B cell (primary cell): ENCODE results near the gene LRIT1. TPM values are rescaled to one million over a fixed set of nuclear protein-coding genes. Genes with fewer than 3 reads are reported as not detected.

Experiments used
- ATAC-seq: fragments of 200-7000 bp; cut with Tn5 transposase; one replicate; pipeline ENCODE4 v1.10.0; 2021; ENCODE audit warnings: low read depth, mild to moderate bottlenecking, moderate number of reproducible peaks, moderate library complexity
- CTCF ChIA-PET: fragments of 350-600 bp; sonication (Branson Sonifier 250); formaldehyde crosslinking; loops from one replicate; lab custom pipeline; 2021; ENCODE audit warnings: antibody characterized with exemption, inconsistent platforms; lab: Charles Lee
- POLR2A ChIA-PET: fragments of 350-600 bp; sonication (Branson Sonifier 250); formaldehyde crosslinking; loops from one replicate; lab custom pipeline; 2021; ENCODE audit warnings: antibody characterized with exemption; lab: Charles Lee
- DNase-seq: peaks from one replicate; pipeline ENCODE4 v3.0.0; 2013
- H2AFZ ChIP-seq: 2 replicates; pipeline ENCODE4 v1.6.1; 2012; ENCODE audit warnings: mild to moderate bottlenecking, low read depth, low read length; ENCODE audit not compliant: insufficient read depth, poor library complexity, severe bottlenecking
- H3K27ac ChIP-seq, 2 donors: 1 replicate in 1 of 2; 2 replicates in 1 of 2; pipeline ENCODE4 v1.5.1; 2012 to 2013; ENCODE audit warnings: low read length in 2 of 2, mild to moderate bottlenecking in 2 of 2, moderate library complexity in 1 of 2
- H3K27me3 ChIP-seq, 4 experiments: fragments of 200-600 bp in 1 of 4; sonication (generic) in 1 of 4; replicated peaks in 1 of 4; 1 replicate in 2 of 4; 2 replicates in 2 of 4; pipeline versions ENCODE4 v1.6.1 to v1.7.0; 2013 to 2016; ENCODE audit warnings: low read length in 3 of 4, mild to moderate bottlenecking in 2 of 4, mixed read lengths in 1 of 4, moderate library complexity in 1 of 4; ENCODE audit not compliant: insufficient read depth in 4 of 4, control insufficient read depth in 3 of 4; ENCODE audit errors: control extremely low read depth in 1 of 4
- H3K36me3 ChIP-seq, 2 experiments: replicated peaks in 1 of 2; 1 replicate in 1 of 2; 2 replicates in 1 of 2; pipeline versions ENCODE4 v1.6.1 to v1.7.1; 2013; ENCODE audit warnings: low read length in 1 of 2; ENCODE audit not compliant: insufficient read depth in 2 of 2, control insufficient read depth in 1 of 2; ENCODE audit errors: control extremely low read depth in 1 of 2, extremely low read depth in 1 of 2
- H3K4me1 ChIP-seq, 2 donors: fragments of 200-600 bp in 1 of 2; sonication (generic) in 1 of 2; 1 replicate in 1 of 2; 2 replicates in 1 of 2; pipeline versions ENCODE4 v1.5.1 to v1.6.1; 2013 to 2017; ENCODE audit warnings: low read length in 2 of 2; ENCODE audit not compliant: control insufficient read depth in 2 of 2, insufficient read depth in 2 of 2
- H3K4me2 ChIP-seq: replicated peaks from 2 replicates; pipeline ENCODE3; 2012; ENCODE audit warnings: mild to moderate bottlenecking, low read depth, low read length; ENCODE audit not compliant: poor library complexity, severe bottlenecking
- H3K4me3 ChIP-seq, 5 experiments: fragments of 200-600 bp in 1 of 5; sonication (generic) in 1 of 5; 1 replicate in 3 of 5; 2 replicates in 2 of 5; pipeline versions ENCODE4 v1.5.1 to v1.7.0; 2011 to 2016; ENCODE audit warnings: low read length in 4 of 5, mild to moderate bottlenecking in 4 of 5, low read depth in 2 of 5, control low read depth in 1 of 5, moderate library complexity in 1 of 5; ENCODE audit not compliant: insufficient read depth in 1 of 5; ENCODE audit errors: control extremely low read depth in 1 of 5, extremely low read depth in 1 of 5
- H3K79me2 ChIP-seq: fragments of 200-600 bp; sonication (generic); one replicate; pipeline ENCODE4 v1.6.0; 2016; ENCODE audit warnings: low read length; ENCODE audit not compliant: control insufficient read depth, insufficient read depth
- H3K9ac ChIP-seq: fragments of 200-600 bp; sonication (generic); 2 replicates; pipeline ENCODE4 v1.6.1; 2017; ENCODE audit warnings: mild to moderate bottlenecking, low read length, moderate library complexity
- H3K9me3 ChIP-seq, 3 donors: one replicate each; pipeline versions ENCODE4 v1.6.1 to v1.7.1; 2013; ENCODE audit warnings: low read length in 2 of 3; ENCODE audit not compliant: control insufficient read depth in 2 of 3, insufficient read depth in 1 of 3; ENCODE audit errors: control extremely low read depth in 1 of 3
- H4K20me1 ChIP-seq: 2 replicates; pipeline ENCODE4 v1.6.0; 2012; ENCODE audit warnings: mild to moderate bottlenecking, low read length; ENCODE audit not compliant: insufficient read depth, control insufficient read depth, poor library complexity, severe bottlenecking
- H3K27ac Mint-ChIP-seq: one replicate; pipeline ENCODE4 v1.8.0; 2021; ENCODE audit warnings: mixed read lengths
- H3K27me3 Mint-ChIP-seq: one replicate; pipeline ENCODE4 v1.8.0; 2021; ENCODE audit warnings: mixed read lengths
- H3K4me1 Mint-ChIP-seq: one replicate; pipeline ENCODE4 v1.8.0; 2021; ENCODE audit warnings: mixed read lengths
- H3K4me3 Mint-ChIP-seq: one replicate; pipeline ENCODE4 v1.8.0; 2021; ENCODE audit warnings: mixed read lengths
- H3K9me3 Mint-ChIP-seq: one replicate; pipeline ENCODE4 v1.8.0; 2022; ENCODE audit warnings: mixed read lengths; ENCODE audit not compliant: insufficient read depth
- CTCF ChIP-seq: fragments of 200-600 bp; IDR thresholded peaks from one replicate; pipeline ENCODE4 v1.8.0; 2022; ENCODE audit warnings: antibody characterized with exemption, mild to moderate bottlenecking
- EZH2 ChIP-seq: IDR thresholded peaks from 2 replicates; pipeline ENCODE4 v1.6.1; 2012; ENCODE audit warnings: borderline replicate concordance, low read depth, mild to moderate bottlenecking, moderate library complexity, low read length; ENCODE audit not compliant: insufficient read depth, poor library complexity, severe bottlenecking
- WGBS: methylation state at CpG from one replicate; pipeline ENCODE4 v1.1.5; 2013; ENCODE audit warnings: missing lambda C conversion rate; ENCODE audit not compliant: insufficient coverage; 5-methylcytosine and 5-hydroxymethylcytosine counted together
- intact Hi-C: fragments of 100-400 bp; cut with micrococcal nuclease; formaldehyde crosslinking; loops from one replicate; pipeline ENCODE4 v1.10.0; 2022
- polyA plus RNA-seq: library from polyadenylated mRNA; depleted of rRNA; stranded (reverse); fragments of >200 nt; gene quantifications from 2 replicates; pipeline ENCODE4 v1.2.3, GENCODE V29; 2012
- total RNA-seq, 2 donors: library from RNA; stranded (reverse); fragments of 120-200 nt in 1 of 2; gene quantifications; 1 replicate in 1 of 2; 2 replicates in 1 of 2; pipeline versions ENCODE4 v1.2.3 to v1.2.4, GENCODE V29; 2013 to 2022

LRIT1 gene
- total and polyA plus RNA-seq, 2 donors (not counting 1 experiment from before 2014, with no cell fraction given): not detected

- intact Hi-C loops: no loop called here
- Histone ChIP-seq H3K4me2 (peak within 1 kb of the TSS; percentile 87), H3K4me3 (peak within 1 kb of the TSS in 4 of 5 experiments; percentile 11 to 51 (median 40))
Measured at GRCh38 chr10:84194424-84195043, 46.8 kb downstream of the LRIT1 start, which contains the start of gene CDHR1. Gene CDHR1, plus strand, starts transcription at chr10:84194537. Its CDS starts 224 bp downstream, at chr10:84194761.

More at GRCh38 chr10:84194424-84195043, 46.8 kb downstream of the LRIT1 start, which contains the start of gene CDHR1:
- no peak within 1 kb of the TSS for H3K27ac ChIP-seq
- Mint-ChIP-seq H3K9me3 (no peaks in the 10 kb centered on the region), H3K4me3 (peak within 1 kb of the TSS; percentile 78), H3K27ac (no peak within 1 kb of the TSS), H3K27me3 (peaks cover 45% of the 10 kb centered on the region), H3K4me1 (peaks cover 8% of the 10 kb centered on the region)
- WGBS: 1% methylated on average over 61 of the region's 61 CpGs
- ChIA-PET CTCF (interaction anchor here (1.4 to 1.8 kb wide), 3 partner anchors 9 to 46 kb away, joined by 3 to 7 read pairs (median 4); no protein-coding TSS in a partner anchor), POLR2A (interaction anchor here (0.6 kb wide), 1 partner anchor 20 kb away, joined by 3 read pairs; no protein-coding TSS in a partner anchor)
- DNase-seq: peak; percentile 62
- H4K20me1 ChIP-seq: no peaks in the 10 kb centered on the region
- H3K79me2 ChIP-seq: no peaks in the 10 kb centered on the region
- no peak for TF ChIP-seq EZH2
- no peak for TF ChIP-seq CTCF
- H3K9me3 ChIP-seq: peaks cover 0 to 5% (median 0%) of the 10 kb centered on the region in 3 donors
- peak within 1 kb of the TSS; percentile 56 for H3K9ac ChIP-seq
- no peaks in the 10 kb centered on the region for H3K36me3 ChIP-seq
- H3K4me1 ChIP-seq: peaks cover 14 to 15% of the 10 kb centered on the region in 2 donors
- peak within 1 kb of the TSS; percentile 72 for H2AFZ ChIP-seq
- ATAC-seq: peak; percentile 87
- H3K27me3 ChIP-seq: peaks cover 0 to 49% (median 24%) of the 10 kb centered on the region in 4 experiments
